NT2/D1 (cell line): ENCODE data around the gene CCNC.
A peak's percentile ranks its signal among the peaks of the same experiment; 100 is the strongest.

Experiments
- DNase-seq: peaks from one replicate; pipeline ENCODE4 v3.0.0-alpha.2; 2011; ENCODE audit warnings: low read depth, low spot score
- H3K27me3 ChIP-seq: 2 replicates; pipeline ENCODE4 v1.6.0; 2011; ENCODE audit warnings: mild to moderate bottlenecking; ENCODE audit not compliant: insufficient read length, insufficient read depth
- H3K36me3 ChIP-seq: 2 replicates; pipeline ENCODE4 v1.6.1; 2011; ENCODE audit warnings: mild to moderate bottlenecking, low read length, mixed read lengths; ENCODE audit not compliant: insufficient read depth, insufficient read length
- H3K4me1 ChIP-seq: 2 replicates; pipeline ENCODE4 v1.5.1; 2011; ENCODE audit not compliant: insufficient read depth, insufficient read length
- H3K4me3 ChIP-seq: 2 replicates; pipeline ENCODE4 v1.5.1; 2011; ENCODE audit warnings: low read depth; ENCODE audit not compliant: insufficient read length
- H3K9ac ChIP-seq: 2 replicates; pipeline ENCODE4 v1.6.0; 2011; ENCODE audit warnings: low read depth; ENCODE audit not compliant: insufficient read length
- H3K9me3 ChIP-seq: 2 replicates; pipeline ENCODE4 v1.5.1; 2011; ENCODE audit warnings: mild to moderate bottlenecking, low read length; ENCODE audit not compliant: insufficient read depth
- SUZ12 ChIP-seq: IDR thresholded peaks from 2 replicates; pipeline ENCODE4 v1.6.1; 2011; ENCODE audit not compliant: insufficient read length, insufficient read depth; ENCODE audit errors: extremely low read depth
- YY1 ChIP-seq: IDR thresholded peaks from 2 replicates; pipeline ENCODE4 v1.6.1; 2011; ENCODE audit not compliant: insufficient read length, insufficient read depth
- ZNF274 ChIP-seq: IDR thresholded peaks from 2 replicates; pipeline ENCODE4 v1.6.1; 2011; ENCODE audit warnings: mild to moderate bottlenecking, low read depth, low read length

The CCNC gene

GRCh38 chr6:99611148-99611547 lies 42.7 kb upstream of the CCNC start:
- Histone ChIP-seq H3K9me3 (no peaks in the 10 kb centered on the region), H3K36me3 (no peaks in the 10 kb centered on the region), H3K4me3 (no peak overlapping the region), H3K27me3 (peaks cover 98% of the 10 kb centered on the region), H3K9ac (no peak overlapping the region), H3K4me1 (peaks cover 9% of the 10 kb centered on the region)
- TF ChIP-seq YY1: no peak
- DNase-seq: no peak

DNA sequence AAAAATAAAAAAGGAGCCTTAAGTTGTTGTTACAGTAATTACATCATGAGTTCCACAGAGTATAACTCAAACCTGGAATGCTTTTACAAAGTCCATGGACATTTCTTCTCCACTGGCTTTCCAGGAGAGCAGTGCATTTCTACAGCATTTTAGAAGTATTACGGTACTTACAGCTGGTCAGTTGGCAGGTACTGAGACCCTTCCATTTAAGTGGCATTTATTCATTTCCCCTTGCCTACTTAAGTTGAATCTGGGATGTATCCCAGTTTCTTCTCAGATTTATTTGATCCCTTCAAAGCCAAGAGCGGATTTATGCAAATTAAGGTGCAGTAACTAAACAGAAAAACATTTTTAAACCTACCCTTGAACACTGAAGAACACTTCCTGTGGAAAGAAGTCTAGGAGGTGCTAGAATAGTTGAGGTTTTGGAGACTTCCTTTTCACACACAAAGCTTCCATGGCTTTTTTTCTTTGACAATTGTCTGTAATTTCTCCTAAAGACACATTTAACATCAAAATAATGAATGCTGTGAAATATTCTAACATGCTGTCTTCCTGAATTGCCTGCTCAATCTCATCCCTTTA lies 41.5 kb upstream of the CCNC start:
- Histone ChIP-seq H3K4me3 (no peak overlapping the region), H3K4me1 (peaks cover 9% of the 10 kb centered on the region), H3K27me3 (peaks cover 98% of the 10 kb centered on the region), H3K9ac (no peak overlapping the region), H3K36me3 (no peaks in the 10 kb centered on the region), H3K9me3 (no peaks in the 10 kb centered on the region)
- TF ChIP-seq YY1 (no peak), ZNF274 (no peak), SUZ12 (no peak)
- no peak for DNase-seq

- no peaks in the 10 kb centered on the region for H3K9me3 ChIP-seq
- peaks cover 13% of the 10 kb centered on the region for H3K4me1 ChIP-seq
- H3K4me3 ChIP-seq: no peak overlapping the region
- H3K27me3 ChIP-seq: peaks cover 98% of the 10 kb centered on the region
- no peaks in the 10 kb centered on the region for H3K36me3 ChIP-seq
- no peak for DNase-seq
- TF ChIP-seq YY1: no peak
- TF ChIP-seq ZNF274: no peak
- TF ChIP-seq SUZ12: no peak
- no peak overlapping the region for H3K9ac ChIP-seq
Measured at GRCh38 chr6:99608886-99609482, 40.5 kb upstream of the CCNC start.

- Histone ChIP-seq H3K9ac (no peak overlapping the region), H3K9me3 (no peaks in the 10 kb centered on the region), H3K36me3 (no peaks in the 10 kb centered on the region), H3K4me1 (peaks cover 13% of the 10 kb centered on the region), H3K27me3 (peaks cover 100% of the 10 kb centered on the region), H3K4me3 (no peak overlapping the region)
- TF ChIP-seq ZNF274 (no peak), SUZ12 (peak; percentile 24)
- no peak for DNase-seq
Measured at GRCh38 chr6:99608059-99608885, 39.8 kb upstream of the CCNC start.

DNA sequence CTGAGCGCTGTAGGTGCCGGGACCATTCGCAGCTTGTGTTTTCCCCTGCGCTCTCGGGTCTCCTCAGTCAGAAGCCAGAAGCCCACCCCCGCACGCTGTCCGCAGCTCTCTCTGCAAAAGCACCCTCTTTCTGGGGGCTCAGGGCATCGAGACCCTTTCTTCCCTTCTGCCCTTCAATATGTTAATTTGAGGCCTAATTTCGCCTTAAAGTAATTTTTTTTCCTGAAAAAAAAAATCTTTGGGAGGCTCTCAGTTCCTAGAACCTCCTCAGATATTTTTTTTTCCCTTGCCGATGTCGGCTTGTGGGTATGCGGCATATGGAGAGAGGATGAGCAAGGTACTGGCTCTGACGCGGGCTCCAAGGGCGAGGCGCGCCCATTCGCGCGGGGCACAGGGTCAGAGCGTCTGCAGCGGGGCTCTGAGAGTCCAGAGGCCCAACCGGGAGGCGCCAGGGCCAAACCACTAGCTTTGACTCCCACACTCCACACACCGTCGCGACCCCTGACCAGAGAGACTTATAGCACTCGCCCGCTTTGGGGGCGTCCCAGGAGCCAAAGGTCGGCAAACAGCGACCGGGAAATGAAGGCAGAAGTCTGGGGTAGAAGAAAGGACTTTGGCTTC lies 39.1 kb upstream of the CCNC start:
- Histone ChIP-seq H3K36me3 (no peaks in the 10 kb centered on the region), H3K9ac (no peak overlapping the region), H3K27me3 (peaks cover 100% of the 10 kb centered on the region), H3K4me3 (no peak overlapping the region), H3K9me3 (no peaks in the 10 kb centered on the region), H3K4me1 (peaks cover 11% of the 10 kb centered on the region)
- DNase-seq: no peak
- TF ChIP-seq YY1 (no peak), ZNF274 (no peak), SUZ12 (no peak)

- no peak for TF ChIP-seq YY1
- peak; percentile 99 for TF ChIP-seq SUZ12
- no peak for TF ChIP-seq ZNF274
- DNase-seq: no peak
- Histone ChIP-seq H3K9ac (no peak within 1 kb of the TSS), H3K36me3 (no peaks in the 10 kb centered on the region), H3K4me3 (peak within 1 kb of the TSS; percentile 11), H3K9me3 (no peaks in the 10 kb centered on the region), H3K27me3 (peaks cover 100% of the 10 kb centered on the region), H3K4me1 (peaks cover 11% of the 10 kb centered on the region)
Measured at GRCh38 chr6:99606656-99607415, 38.4 kb upstream of the CCNC start, which contains the start of gene PRDM13. TSS of gene PRDM13 (plus strand) at chr6:99606833. CDS start at chr6:99607035, 202 bp downstream.
